ENCODE results near the gene PRSS8.
"Not testable (repeated sequence)": the region's sequence is repeated elsewhere in the genome, so short reads cannot be mapped to it uniquely, and the experiment has no call there.

Gene PRSS8

GRCh38 chr16:31105677-31106213 is 29.8 kb downstream of the PRSS8 start:
- DNase-seq (ENCODE audit: low spot score): peak; percentile 89

GRCh38 chr16:31100876-31101641 is 34.5 kb downstream of the PRSS8 start:
- DNase-seq (ENCODE audit: low spot score): not testable (repeated sequence)

DNA sequence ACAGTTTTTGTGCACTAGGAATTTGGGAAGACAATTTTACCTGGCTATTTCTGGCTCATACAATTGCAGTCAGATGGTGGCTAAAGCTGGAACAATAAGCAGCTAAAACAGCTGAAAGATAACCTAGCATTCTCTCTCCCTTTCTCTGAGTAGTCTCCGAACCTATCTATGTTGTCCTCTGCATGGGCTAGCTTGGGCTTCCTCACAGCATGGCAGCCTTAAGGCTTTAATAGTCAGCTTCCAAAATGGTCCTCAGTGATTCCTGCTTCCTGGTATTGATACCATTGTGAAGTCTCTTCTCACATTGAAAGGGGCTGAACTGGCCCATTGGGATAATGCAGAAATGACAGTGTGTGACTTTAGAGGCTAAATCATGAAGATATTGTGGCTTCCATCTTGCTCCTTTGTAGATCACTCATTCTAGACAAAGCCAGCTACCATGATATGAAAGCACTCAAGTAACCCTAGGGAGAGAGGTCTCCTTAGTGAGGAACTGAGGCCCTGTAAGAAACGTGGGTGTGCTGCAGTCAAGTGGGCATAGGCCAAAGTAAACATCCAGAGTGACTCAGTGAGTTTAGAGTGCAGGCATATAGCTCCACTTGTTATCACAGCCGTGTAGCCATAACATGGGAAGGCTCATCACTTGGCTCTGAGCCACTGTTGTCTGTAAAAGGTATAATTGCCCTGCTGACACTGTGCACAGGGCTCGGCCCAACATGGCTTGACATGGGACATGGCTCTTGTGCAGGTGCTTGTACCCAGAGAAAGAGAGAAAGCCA is 35.5 kb downstream of the PRSS8 start:
- DNase-seq (ENCODE audit: low spot score): no peak

DNA sequence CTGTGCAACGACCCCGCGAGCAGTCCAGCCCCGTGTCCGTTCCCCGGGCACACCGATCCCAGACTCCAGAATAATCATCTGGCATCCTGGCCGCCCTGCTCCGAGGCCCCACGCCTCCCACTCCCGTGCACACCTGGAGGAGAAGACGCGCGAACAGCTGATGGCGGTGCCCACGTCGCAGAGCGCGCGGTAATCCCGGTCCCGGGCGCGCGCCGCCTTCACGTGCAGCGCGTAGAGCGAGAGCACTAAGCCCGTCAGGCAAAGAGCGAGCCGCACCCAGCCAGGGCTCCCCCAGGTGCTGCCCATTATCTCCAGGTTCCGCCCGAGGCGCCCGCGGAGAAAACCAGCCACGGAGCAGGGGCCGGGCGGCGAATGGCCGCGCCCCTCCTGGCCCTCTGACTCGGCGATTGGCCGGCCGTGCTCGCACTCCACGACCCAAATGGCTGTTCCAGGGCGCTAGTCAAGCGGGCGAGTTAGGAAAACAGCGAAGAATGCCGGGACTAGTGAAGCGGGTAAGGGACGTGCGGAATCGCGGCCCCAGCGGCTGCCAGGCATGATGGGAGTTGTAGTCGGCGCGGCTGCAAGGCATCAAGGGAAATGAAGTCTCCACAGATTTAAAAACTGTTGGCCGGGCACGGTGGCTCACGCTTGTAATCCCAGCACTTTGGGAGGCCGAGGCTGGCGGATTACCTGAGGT is 41.0 kb downstream of the PRSS8 start, which contains the start of gene VKORC1:
Gene VKORC1 (minus strand): TSS at position 374 of the 697 bp plus-strand sequence. CDS start 68 bp downstream, at position 306.
- DNase-seq (ENCODE audit: low spot score): peak; percentile 97

GRCh38 chr16:31094088-31094423 is 41.5 kb downstream of the PRSS8 start:
- no peak for DNase-seq (ENCODE audit: low spot score)

GRCh38 chr16:31093132-31093703 is 42.3 kb downstream of the PRSS8 start:
- peak; percentile 56 for DNase-seq (ENCODE audit: low spot score)

GRCh38 chr16:31092330-31092729 is 43.2 kb downstream of the PRSS8 start:
- no peak for DNase-seq (ENCODE audit: low spot score)

GRCh38 chr16:31090540-31090939 is 45.0 kb downstream of the PRSS8 start:
- peak; percentile 56 for DNase-seq (ENCODE audit: low spot score)

DNA sequence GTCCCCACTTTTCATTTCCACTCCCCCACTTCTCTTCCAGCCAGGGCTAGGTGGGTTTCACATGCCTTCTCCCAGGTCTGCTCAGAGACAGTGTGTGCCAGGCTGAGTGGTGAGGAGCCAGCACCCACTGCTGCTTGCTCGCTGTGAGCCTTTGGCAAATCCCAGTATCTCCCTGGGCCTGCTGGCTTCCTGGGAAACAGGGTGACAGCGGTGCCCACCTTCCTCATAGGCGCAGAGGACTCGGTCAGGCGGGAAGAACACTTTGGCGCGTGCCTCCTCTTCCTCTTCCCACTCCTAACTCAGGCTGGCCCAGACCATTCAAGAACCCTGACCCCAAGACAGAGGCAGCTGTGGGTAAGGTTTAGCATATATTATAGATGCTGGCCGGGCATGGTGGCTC is 46.3 kb downstream of the PRSS8 start:
- no peak for DNase-seq (ENCODE audit: low spot score)

DNA sequence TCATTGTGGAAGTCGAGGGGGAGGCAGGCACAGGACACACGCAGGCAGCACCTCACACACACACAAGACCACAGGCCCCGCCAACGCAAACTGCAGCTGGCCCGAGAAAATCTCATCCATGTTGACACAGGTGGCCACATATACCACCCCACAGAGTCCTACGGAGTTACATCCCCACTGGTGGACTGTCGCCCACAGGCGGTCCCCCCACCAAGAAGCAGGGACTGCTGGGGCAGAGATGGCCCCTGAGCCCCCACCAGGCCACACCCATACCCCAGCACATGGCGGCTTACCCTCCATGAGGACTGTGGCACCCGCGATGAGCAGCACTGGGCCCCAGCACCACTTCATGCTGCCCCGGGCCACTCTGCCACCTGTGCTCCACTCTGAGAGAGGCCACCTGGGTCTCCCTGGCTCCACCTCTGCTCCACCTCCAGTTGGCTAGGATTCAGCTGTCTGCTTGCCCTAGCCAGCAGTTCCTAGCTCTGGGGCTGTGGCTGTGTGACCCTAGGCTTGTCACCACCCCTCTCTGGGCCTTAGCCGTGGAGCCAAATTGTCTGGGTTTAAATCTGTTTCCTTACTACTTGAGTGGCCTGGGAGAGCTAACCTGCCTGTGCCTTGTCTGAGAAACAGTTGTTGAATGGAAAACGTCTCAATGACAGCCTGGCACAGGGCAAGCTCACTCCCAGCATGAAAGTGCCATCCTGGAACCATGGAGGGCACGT is 46.9 kb downstream of the PRSS8 start, which contains the start of gene PRSS53:
Gene PRSS53 (minus strand): TSS at position 485 of the 725 bp plus-strand sequence. CDS start 134 bp downstream, at position 351.
- DNase-seq (ENCODE audit: low spot score): no peak

DNA sequence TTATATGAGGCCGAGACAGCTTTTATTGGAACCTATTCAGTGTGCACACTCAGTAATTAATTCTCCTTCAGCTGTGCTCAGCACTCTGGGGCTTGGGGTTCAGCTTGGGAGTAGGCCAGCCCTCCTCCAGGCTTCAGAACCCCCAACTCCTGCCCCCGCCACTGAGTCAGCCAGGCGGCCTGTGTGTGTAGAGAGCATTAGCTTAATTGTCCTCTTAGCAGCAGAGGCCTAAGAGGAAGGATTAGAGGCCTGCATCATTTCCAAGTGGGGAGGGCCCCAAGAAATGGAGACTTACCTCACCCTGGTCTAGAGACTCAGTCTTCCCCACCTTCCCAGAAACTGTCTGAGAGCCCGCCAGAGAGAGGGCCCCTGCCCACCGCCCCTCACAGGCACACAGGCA is 47.6 kb downstream of the PRSS8 start:
- DNase-seq (ENCODE audit: low spot score): no peak

- no peak for DNase-seq (ENCODE audit: low spot score)
Measured at GRCh38 chr16:31087481-31087880, 48.0 kb downstream of the PRSS8 start.

DNA sequence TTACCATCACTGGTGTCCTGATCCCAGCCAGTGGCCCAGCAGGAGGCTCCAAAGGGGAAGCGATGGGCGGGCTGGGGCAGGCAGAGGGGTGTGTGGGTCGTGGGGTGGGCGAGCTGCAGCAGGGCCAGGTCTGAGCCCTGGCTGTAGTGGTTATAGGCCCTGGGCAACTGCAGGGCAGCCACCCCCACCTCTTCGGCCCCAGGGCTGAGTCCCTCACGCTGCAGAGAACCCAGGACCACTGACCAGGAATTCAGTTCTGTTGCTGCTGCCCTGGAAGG is 49.0 kb downstream of the PRSS8 start:
- DNase-seq (ENCODE audit: low spot score): no peak

GRCh38 chr16:31085873-31086628 is 49.5 kb downstream of the PRSS8 start:
- DNase-seq (ENCODE audit: low spot score): no peak

- no peak for DNase-seq (ENCODE audit: low spot score)
Measured at GRCh38 chr16:31085411-31085810, 50.1 kb downstream of the PRSS8 start.

- no peak for DNase-seq (ENCODE audit: low spot score)
Measured at GRCh38 chr16:31084584-31085302, 50.8 kb downstream of the PRSS8 start.

DNA sequence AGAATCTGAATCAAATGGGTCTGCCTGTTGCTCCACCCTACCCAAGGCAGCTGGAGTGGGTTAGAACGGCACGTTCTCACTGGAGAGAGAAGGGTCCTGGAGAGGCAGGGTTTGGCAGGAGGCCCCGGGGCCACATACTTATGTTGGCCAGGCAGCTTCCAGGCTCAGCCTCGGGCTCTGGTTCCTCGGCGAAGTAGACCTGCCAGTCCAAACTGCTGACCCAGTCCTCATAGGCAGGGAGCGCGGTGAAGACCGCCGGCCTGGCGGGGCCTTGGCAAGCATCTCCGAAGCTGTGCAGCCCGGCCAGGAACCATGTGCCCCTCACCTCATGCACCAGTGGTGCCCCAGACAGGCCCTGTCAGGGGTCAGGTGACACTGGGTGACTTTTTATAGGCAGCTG is 51.5 kb downstream of the PRSS8 start:
- DNase-seq (ENCODE audit: low spot score): no peak

GRCh38 chr16:31083556-31083955 is 52.0 kb downstream of the PRSS8 start:
- no peak for DNase-seq (ENCODE audit: low spot score)

DNA sequence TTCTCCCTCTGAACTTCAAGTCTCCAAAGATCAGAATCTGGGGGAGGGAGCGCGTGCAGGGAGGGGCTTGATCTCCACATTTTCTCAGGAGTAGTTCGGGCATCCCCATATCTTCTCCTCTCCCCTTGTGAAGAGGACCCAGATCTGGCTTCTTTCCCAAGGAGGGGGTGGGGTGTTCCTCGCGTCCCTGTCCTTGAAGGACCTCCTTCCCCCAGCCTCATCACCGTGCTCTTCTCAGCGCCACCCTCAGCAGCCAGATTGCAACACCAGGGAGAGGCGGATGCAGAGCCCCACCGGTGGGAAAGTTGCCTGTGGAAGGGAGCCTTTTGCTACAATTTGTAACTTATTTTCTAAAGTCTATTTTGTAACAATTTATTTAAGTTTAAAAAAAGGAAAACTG is 52.4 kb downstream of the PRSS8 start:
- DNase-seq (ENCODE audit: low spot score): no peak

GRCh38 chr16:31082368-31083045 is 53.0 kb downstream of the PRSS8 start:
- DNase-seq (ENCODE audit: low spot score): no peak

All from AG08395 (cell line).